Activated CD8-positive, alpha-beta memory T cell treated with anti-CD3 and anti-CD28 coated beads, Interleukin-2, amount 50 U/mL, for 48 hours (primary cell): ENCODE measurements around the gene SYCP2L.
"Not testable (repeated sequence)": the region's sequence is repeated elsewhere in the genome, so short reads cannot be mapped to it uniquely, and the experiment has no call there.

Source experiments
- DNase-seq: peaks from one replicate; pipeline ENCODE4 v3.0.0-alpha.2; 2020

The SYCP2L gene

DNA sequence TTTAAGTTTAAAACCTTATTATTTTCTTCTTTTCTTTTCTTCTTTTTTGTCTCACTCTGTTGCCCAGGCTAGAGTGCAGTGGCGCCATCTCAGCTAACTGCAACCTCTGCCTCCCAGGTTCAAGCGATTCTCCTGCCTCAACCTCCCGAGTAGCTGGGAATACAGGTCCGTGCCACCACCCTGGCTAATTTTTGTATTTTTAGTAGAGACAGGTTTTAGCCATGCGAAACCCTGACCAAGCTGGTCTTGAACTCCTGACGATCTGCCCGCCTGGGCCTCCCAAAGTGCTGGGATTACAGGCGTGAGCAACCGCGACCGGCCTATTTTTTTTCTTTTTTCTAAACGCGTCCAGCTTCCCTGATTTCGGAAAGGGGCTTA lies 4.6 kb upstream of the SYCP2L start:
- DNase-seq: not testable (repeated sequence)

DNA sequence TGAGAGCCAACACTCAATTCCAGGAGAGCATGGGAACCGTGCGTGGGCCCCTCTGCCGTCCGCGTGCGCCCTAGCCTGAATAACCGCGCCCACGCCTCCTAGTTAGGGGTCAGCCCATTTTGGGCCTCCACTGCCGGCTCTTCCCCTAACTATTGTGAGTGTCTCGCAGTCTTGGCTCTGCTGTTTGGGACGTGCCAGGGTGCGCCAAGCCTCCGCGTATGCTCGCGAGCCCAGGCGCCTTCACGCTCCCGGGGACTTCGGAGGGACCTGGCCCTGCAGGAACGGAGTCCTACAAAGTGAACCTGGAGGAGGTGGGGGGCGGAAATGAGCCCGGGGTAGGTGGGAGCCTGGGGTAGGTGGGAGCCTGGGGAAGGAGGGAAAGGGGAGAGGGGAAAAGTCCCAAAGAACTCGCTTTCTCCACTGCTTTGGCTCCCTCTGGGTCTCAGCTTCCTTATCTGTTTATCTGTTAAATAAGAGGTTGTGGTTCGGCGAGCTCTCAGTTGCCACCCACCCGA lies 4.1 kb upstream of the SYCP2L start:
- no peak for DNase-seq

DNA sequence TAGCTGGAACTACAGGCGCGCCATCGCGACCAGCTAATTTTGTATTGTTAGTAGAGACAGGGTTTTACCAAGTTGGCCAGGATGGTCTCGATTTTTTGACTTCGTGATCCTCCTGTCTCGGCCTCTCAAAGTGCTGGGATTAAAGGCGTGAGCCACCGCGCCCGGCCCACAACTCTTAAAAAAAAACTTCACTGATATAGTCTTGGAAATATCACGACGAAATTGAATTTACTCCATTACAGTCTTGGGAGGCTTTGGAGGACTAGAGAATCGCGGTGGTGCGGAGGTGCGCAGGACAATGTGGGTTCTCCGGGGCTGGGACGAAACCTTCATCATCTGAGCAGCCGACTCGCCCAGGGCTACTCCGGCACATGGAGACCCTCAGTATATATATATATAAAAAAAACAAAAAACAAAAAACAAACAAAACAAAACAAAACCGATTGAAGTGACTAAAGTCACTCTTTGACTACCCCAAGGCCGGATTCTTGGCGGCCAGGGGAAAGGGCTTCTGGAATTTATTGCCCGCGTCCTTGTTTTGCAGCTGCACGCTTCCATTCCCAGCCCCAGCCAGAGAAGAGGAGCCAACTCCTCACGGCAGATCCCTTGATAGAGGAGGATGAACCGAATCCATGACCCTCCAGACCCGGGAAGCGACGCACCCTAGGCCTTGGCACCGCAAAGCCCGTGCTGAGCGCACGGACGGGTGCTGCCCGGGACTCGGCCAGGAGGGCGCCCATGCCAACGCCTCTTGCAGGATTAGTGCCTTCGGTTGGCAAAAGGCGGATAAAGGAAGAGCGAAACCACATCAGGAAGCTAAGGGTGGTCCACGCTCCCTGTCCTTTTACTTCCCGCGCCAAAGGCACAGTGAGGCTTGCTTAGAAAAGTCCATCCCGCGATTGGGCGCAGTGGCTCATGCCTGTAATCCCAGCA lies 3.3 kb upstream of the SYCP2L start:
- no peak for DNase-seq

DNA sequence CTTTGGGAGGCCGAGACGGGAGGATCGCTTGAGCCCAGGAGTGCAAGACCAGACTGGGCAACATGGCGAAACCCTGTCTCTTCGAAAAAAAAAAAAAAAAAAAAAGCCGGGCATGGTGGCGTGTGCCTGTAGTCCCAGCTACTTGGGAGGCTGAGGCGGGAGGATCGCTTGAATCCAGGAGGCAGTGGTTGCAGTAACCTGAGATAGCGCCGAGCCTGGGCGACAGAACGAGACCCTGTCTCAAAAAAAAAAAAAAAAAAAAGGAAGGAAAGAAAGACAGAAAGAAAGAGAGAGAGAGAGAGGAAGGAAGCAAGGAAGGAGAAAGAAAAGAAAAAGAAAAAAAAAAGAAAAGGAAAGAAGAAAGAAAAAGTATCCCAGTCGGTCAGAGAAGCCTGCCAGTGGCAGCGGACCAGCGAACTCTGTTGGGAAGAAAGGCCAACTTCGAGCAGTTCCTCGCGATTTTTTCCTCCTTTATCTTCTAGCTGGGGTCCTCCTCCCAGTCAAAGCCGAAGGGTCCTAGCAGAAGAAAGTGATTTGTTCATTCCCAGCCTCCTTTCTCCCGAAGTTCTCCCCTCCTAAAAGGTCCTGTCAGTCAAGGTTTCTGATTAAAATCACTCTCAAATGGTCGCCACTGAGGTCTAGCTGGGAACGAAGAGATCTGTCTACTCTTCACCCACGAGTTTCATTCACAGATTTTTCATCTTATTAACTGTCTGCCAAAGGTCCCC lies 2.4 kb upstream of the SYCP2L start:
- DNase-seq: no peak

DNA sequence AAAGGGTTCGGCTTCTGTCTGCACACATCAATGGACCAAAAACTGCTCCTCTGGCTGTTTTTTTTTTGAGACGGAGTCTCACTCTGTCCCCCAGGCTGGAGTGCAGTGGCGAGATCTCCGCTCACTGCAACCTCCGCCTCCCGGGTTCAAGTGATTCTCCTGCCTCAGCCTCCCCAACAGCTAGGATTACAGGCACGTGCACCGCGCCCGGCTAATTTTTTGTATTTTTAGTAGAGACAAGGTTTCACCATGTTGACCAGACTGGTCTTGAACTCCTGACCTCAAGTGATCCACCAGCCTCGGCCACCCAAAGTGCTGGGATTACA lies 524 bp upstream of the SYCP2L start:
- not testable (repeated sequence) for DNase-seq

DNA sequence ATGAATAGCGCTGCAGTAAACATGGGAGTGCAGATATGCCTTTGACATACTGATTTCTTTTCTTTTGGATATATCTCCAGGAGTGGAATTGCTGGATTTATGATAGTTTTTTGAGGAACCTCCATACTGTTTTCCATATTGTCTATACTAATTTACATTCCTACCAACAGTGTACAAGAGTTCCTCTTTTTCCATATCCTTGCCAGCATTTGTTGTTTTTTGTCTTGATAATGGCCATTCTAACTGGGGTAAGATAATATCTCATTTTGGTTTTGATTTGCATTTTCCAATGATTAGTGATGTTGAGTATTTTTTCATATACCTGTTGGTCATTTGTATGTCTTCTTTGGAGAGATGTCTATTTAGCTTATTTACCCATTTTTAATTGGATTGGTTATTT lies 3.3 kb downstream of the SYCP2L start:
- DNase-seq: no peak

DNA sequence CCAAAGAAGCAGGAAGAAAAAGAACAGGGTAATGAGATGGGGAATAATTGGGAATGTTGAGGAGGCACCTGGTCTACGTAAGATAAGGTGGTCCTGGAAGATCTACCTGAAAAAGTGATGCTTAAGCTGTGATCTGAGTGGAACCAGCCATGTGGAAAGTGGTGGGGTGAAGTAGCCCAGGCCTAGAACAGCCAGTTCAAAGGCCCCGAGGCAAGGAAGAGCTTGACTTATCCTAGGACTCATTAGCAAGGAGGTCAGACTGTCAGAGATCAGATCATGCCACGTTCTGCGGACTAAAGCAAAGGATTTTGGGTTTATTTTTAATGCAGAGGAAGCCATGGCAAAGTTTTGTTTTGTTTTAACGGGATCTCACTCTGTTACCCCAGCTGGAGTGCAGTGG lies 5.1 kb downstream of the SYCP2L start:
- DNase-seq: no peak

DNA sequence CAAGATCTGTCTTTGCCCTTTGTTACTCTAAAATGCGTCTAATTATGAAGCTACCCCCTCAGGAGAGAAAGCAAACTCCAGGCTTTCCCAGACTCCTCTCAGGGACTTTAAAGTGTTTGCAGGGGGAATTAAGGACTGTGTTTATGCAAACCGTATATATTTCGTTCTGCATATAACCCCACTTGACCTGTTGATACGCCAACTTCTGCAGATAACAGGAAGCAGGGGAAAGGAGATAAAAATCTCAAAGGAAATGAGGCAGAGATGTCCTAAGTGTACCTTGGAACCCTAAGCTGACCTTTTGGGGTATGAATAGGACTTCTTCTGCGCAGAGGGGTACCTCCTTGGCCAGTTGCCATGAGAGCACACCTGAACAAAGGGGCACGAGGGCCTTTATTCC lies 8.1 kb downstream of the SYCP2L start:
- no peak for DNase-seq

DNA sequence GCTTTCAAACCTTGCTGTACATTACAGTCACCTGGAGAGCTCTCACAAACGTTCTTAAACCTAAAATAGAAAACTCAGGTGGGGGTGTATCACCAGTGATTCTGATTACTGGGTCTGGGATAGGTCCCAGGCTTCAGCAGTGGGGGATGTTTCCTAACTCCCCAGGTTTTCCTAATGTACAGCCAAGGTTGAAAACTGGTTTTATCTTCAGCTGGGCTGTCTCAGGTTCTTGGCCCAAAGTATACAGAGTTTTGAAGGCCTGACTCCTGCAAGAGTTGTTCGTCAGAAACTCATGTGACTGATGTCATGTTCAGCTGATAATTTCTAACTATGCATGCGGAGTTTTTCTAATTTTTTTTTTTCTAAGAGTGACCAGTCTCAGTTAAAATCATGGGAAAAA lies 9.8 kb downstream of the SYCP2L start:
- no peak for DNase-seq

DNA sequence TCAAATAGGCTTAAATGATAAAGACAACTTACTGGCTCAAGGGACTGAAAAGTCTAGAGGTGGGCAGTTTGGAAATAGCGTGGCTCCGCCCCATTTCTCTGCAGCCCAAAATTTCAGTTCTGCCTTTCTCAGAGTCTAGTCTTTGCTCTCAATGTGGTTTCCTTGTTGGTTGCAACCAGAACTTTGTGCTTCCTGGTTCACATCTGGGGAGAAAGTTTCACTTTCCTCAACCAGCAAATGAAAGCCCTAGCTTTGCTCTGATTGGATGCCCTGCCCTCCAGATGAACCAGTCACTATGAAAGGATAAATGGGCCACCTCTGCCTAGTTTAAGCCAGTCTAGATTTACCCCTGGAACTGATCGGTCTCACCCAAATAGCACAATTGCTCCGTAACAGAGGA lies 14.9 kb downstream of the SYCP2L start:
- no peak for DNase-seq

DNA sequence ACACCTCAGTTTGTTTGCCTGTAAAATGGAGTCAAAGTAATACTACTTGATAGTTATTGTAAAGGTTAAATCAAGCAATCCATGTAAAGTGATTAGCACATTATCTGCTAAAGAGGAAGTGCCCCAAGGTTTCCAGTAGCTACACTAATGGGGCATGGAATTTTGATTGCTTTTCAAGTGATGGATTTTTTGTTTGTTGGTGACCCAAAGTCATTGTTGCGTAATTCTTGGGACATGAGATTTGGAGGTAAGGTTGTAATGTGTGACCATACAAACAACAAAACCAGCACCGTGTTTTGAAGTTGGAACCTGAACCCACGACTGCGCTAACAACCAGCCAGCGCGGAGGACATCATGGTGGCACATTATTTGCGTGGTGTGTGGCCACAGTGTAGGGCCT lies 17.2 kb downstream of the SYCP2L start:
- no peak for DNase-seq

DNA sequence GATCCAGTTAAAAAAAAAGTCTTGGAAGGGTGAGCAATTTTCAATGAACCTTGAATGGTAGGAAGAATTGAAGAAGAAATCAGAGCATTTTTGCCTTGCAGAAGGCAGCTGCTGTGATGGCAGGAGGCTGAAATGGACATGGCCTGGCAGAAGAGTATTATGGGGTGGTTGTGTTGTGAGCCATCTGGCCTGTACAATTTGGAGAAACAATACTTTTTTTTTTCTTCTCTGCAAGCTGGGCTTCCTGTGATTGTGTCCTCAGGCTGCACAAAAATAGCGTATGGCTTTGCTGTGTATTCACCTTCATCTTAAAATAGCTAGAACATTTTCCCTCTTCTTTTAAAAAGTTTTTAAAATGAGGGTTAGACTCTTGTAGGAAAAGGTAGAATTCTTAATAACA lies 21.4 kb downstream of the SYCP2L start:
- no peak for DNase-seq

DNA sequence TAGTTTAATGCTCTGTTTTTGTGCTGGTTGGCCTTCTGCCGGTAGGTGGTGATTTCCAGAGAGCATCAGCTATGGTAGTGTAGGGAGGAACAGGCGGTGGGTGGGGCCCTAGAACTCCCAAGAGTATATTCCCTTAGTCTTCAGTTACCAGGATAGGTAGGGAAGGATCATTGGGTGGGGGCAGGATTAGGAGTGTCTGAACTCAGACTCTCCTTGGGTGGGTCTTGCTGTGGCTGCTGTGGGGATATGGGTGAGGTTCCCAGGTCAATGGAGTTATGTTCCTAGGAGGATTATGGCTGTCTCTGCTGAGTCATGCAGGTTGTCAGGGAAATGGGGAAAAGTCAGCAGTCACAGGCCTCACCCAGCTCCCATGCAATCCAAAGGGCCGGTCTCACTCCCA lies 32.7 kb downstream of the SYCP2L start:
- DNase-seq: not testable (repeated sequence)

DNA sequence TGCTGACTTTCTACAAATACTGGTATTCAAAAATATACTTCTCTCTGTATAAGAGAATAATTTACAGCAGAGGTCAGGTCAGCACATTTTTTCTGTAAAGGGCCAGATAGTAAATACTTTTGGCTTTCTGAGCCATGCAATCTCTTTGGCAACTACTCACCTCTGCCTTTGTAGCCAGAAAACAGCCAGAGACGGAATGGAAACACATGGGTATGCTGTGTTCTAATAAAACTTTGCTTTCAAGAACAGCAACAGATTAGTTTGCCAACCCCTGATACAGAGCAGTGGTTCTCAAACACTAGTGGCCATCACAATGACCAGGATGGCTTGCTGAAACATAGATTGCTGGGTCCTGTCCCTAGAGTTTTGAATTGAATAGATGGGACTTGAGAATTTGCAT lies 46.3 kb downstream of the SYCP2L start:
- DNase-seq: no peak

DNA sequence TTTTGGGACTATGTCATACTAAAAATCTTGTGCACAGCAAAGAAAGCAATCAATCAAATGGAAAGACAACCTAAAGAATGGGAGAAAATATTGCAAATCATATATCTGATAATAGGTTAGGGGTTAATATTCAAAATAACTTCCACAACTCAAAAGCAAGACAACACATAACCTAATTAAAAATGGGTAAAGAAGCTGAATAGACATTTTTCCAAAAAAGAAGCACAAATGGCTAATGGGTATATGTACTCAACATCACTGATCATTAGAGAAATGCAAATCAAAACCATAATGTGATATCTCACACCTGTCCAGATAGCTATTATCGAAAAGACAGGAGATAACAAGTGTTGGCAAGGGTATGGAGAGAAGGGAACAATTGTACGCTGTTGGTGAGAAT lies 53.0 kb downstream of the SYCP2L start:
- no peak for DNase-seq

DNA sequence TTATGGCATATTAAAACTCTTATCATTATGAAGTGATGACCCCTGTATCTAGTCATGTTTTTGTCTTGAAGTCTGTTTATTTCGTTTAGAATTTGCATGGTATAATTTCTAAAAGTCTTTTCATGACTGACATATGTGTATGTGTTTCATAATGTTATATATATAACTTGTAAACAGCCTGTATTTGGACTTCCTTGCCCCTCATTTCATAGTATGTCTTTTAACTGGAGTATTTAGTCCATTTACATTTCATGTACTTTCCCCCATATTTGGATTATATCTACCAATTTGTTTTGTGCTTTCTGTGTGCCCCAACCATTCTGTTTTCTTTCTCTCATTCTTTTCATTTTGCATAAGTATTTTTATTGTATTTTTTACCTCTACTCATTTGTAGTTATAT lies 59.0 kb downstream of the SYCP2L start:
- DNase-seq: no peak

DNA sequence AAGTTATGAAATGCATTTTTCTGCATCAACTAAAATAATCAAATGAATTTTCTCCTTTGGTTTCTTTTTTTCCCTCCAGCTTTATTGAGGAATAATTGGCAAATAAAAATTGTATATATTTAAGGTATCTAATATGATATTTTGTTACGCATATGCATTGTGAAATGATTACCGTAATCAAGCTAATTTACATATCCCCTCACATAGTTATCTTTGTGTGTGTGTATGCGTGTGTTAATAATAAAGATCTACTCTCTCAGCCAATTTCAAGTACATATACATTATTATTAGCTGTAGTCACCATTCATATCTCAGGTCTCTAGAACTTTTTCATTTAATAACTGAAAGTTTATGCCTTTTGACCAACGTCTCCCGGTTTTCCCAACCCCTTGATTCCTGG lies 61.1 kb downstream of the SYCP2L start:
- DNase-seq: no peak

DNA sequence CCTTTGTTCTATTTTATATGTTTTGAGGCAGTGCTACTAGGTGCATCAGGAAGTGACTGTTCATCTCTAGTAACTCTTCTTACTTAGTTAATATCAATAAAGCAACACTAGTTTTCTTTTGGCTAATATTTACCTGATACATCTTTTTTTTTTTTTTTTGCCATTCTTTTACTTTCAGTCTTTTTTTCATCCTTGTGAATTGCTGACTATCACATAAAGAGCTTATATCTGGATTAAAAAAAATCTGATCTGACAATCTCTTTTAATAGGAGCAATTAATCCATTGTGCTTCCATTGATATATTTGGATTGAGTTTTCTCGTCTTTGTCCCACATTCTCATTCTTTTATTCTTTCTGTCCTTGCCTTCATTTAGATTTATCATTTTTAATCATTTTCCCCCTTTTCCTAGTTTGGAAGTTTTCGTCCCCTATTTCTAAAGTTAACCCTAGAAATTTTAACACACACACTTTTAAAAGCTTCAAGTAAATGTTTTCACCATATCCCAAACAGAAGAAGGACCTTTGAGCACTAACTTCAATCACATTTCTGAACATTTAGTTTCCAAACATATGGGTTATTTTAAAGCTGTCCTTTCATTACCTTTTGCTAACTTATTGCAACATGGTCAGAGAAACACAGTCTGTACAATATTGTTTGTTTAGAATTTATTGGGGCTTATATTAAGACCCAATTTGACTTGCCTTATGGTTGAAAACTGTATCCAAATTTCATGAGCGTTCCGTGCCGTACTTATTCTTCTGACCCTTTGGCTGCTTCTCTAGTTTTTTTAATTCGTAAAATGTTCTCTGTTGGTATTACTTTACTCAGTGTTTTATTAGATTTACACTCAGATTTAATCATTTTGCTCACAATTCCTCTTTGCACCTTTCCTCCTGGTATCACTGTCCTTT lies 63.0 kb downstream of the SYCP2L start:
- no peak for DNase-seq

DNA sequence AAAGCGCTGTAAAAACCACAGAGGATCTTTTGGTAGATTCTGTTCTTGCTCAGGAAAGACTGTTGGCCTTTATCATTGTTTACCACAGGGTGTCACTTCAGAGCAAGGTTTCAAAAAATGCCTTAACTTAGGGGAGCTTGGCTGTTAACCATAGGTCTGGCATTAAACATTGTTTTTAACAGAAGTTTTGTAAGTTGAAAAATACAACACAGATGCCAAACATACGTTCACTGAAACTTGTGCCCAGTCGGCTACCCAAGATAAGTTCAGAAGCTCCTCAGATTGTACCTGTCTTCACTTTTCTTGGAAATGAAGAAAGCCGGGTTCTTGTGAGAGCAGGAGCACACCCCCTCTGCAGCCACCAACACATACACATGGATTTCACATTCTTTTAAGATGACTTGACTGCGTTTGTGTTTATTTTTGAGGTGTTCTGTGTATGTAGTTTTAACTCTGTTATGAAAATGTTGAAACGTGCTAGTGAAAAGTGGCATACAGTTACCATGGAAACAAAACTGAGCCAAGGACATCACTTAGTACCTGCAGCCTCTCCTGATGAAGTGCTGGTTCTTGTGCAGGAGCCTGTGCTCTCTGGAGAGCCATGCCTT lies 64.9 kb downstream of the SYCP2L start:
- DNase-seq: no peak

DNA sequence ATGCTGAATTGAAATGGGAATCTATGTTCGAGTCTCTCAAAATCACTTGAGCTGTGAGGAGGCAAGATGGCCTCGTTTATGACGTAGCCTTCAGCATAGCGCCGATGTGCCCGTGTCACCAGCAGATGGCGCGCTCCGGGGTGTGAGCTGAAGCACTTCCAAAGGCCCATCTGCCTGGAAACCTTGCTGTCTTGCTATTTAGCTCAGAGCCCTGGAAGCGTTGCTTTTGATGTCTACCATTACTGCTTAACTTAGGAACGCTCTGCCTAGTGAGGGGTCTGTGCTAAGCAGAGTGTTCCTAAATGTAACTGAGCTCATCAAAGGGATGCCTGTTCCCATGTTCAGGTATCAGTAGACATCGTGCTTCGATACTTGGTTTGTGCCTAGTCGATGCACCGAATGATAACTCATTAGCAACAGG lies 67.7 kb downstream of the SYCP2L start:
- peak; percentile 89 for DNase-seq

DNA sequence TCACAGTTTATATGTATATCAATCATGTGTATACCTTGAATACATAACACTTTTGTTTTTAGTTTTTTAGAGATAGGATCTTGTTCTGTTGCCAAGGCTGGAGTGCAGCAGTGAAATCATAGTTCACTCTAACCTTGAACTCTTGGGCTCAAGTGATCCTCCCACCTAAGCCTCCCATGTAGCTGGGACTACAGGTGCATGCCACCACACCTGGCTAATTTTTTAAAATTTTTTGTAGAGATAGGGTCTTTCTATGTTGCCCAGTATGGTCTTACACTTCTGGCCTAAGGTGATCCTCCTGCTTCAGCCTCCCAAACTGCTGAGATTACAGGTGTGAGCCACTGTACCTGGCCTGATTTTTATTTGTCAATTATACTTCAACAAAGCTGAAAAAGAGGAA lies 69.9 kb downstream of the SYCP2L start:
- DNase-seq: no peak

DNA sequence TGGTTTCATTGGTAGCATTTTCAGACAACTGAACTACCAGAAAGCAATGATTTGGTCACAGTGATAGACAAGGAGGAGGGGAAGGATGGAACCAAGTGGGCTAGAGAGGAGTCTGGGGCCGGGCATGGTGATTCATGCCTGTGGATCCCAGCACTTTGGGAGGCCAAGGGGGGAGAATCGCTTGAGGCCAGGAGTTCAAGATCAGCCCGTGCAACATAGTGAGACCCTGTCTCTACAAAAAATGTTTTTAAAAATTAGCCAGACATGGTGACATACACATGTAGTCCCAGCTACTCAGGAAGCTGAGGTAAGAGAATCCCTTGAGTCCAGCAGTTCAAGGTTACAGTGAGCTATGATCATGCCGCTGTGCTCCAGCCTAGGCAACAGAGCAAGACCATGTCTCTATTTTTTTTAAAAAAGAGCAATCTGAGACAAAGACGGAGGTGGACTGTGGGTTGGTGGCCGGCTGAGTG lies 70.6 kb downstream of the SYCP2L start:
- DNase-seq: no peak

DNA sequence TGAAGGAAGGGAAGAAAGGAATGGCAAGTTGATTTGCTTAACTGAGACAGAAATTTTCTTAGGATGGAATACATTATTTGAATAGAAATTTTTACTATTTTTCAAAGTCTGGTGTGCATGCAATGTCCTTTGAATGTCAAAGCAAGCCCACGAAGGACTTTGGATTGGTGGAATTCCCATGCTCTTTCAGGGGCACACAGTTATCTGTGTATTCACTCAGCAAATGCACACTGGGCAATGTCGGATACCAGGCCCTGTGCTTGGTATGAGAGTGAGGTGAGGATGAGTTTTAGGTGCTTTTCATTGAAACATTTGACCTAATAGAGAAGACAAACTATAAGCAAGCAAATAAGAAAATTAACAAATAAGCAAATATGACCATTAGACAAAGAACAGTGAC lies 73.3 kb downstream of the SYCP2L start:
- no peak for DNase-seq
